HCT116 (cell line): ENCODE results near the gene RCAN2. TPM values are rescaled to one million over a fixed set of nuclear protein-coding genes. Genes with fewer than 3 reads are reported as not detected.

Experiments
- ATAC-seq: fragments of 200-7000 bp; cut with Tn5 transposase; 2 replicates; pipeline ENCODE4 v1.9.1; 2020; ENCODE audit warnings: mild to moderate bottlenecking, moderate library complexity
- BruUV-seq: library from RNA; stranded (reverse); fragments of 400-500 nt; replicated peaks from 2 replicates; lab custom pipeline; 2021; lab: Mats Ljungman, UMichigan
- CTCF ChIA-PET: fragments of 300-600 bp; sonication (Branson Sonifier 250); formaldehyde crosslinking; loops from one replicate; lab custom pipeline; 2021; ENCODE audit warnings: antibody characterized with exemption; lab: Charles Lee
- POLR2A ChIA-PET: fragments of 300-600, 350-600 bp; sonication (Branson Sonifier 250); formaldehyde crosslinking; loops from one replicate; lab custom pipeline; 2021; ENCODE audit warnings: antibody characterized with exemption; lab: Charles Lee
- RAD21 ChIA-PET, 2 experiments: fragments of 300-600 bp; sonication (Branson Sonifier 250); formaldehyde crosslinking; loops; one replicate each; lab custom pipeline; 2023; ENCODE audit warnings: low total read pairs in 2 of 2; ENCODE audit not compliant: uncharacterized antibody in 2 of 2, unreplicated experiment in 2 of 2, low non-redundant PET in 1 of 2; lab: Charles Lee
- DNase-seq: peaks from one replicate; pipeline ENCODE4 v3.0.0-alpha.2; 2010; ENCODE audit warnings: low read depth, low spot score
- H2AFZ ChIP-seq: fragments of 200-600 bp; shearing (Covaris generic), sonication (generic); 2 replicates; pipeline ENCODE4 v1.6.1; 2017; ENCODE audit warnings: low read depth, mixed run types, mixed read lengths, antibody characterized with exemption, low read length; ENCODE audit not compliant: poor library complexity, severe bottlenecking
- H3K27ac ChIP-seq: 2 replicates; pipeline ENCODE4 v1.5.1; 2012; ENCODE audit warnings: low read depth, low read length
- H3K27me3 ChIP-seq: fragments of 200-600 bp; sonication (generic); 2 replicates; pipeline ENCODE4 v1.6.1; 2016; ENCODE audit warnings: mixed run types, low read length, mixed read lengths; ENCODE audit not compliant: insufficient read depth
- H3K36me3 ChIP-seq, 2 experiments: fragments of 200-500 bp in 1 of 2; fragments of 200-600 bp in 1 of 2; sonication (Bioruptor generic) in 1 of 2; sonication (generic) in 1 of 2; 2 replicates each; pipeline versions ENCODE4 v1.5.1 to v1.6.1; 2014 to 2016; ENCODE audit warnings: low read length in 2 of 2, inconsistent platforms in 1 of 2, mixed read lengths in 1 of 2, mixed run types in 1 of 2; ENCODE audit not compliant: insufficient read depth in 2 of 2, control insufficient read depth in 1 of 2
- H3K4me1 ChIP-seq, 2 experiments: fragments of 200-600 bp in 1 of 2; sonication (generic) in 1 of 2; 2 replicates each; pipeline versions ENCODE4 v1.5.1 to v1.6.1; 2012 to 2017; ENCODE audit warnings: low read length in 2 of 2, inconsistent platforms in 1 of 2, mild to moderate bottlenecking in 1 of 2, mixed read lengths in 1 of 2, mixed run types in 1 of 2, moderate library complexity in 1 of 2; ENCODE audit not compliant: insufficient read depth in 2 of 2, control insufficient read depth in 1 of 2
- H3K4me2 ChIP-seq: fragments of 200-600 bp; sonication (generic); 2 replicates; pipeline ENCODE4 v1.6.1; 2017; ENCODE audit warnings: mixed run types, low read length, mixed read lengths
- H3K4me3 ChIP-seq, 2 experiments: fragments of 200-600 bp in 1 of 2; sonication (generic) in 1 of 2; replicated peaks in 1 of 2; 2 replicates each; pipeline ENCODE4 v1.5.1; 2011 to 2016; ENCODE audit warnings: low read length in 2 of 2, control low read depth in 1 of 2, low read depth in 1 of 2, mild to moderate bottlenecking in 1 of 2, mixed read lengths in 1 of 2, mixed run types in 1 of 2
- H3K79me2 ChIP-seq: fragments of 200-600 bp; sonication (generic); 2 replicates; pipeline ENCODE4 v1.6.1; 2017; ENCODE audit warnings: mild to moderate bottlenecking, mixed run types, low read length, moderate library complexity, mixed read lengths; ENCODE audit not compliant: insufficient read depth
- H3K9ac ChIP-seq: fragments of 200-600 bp; sonication (generic); 2 replicates; pipeline ENCODE4 v1.6.1; 2016; ENCODE audit warnings: low read length, mixed read lengths
- H3K9me2 ChIP-seq: fragments of 200-600 bp; sonication (generic), shearing (Covaris generic); 2 replicates; pipeline ENCODE4 v1.6.1; 2017; ENCODE audit warnings: mixed run types, mild to moderate bottlenecking, moderate library complexity; ENCODE audit not compliant: insufficient read depth
- H3K9me3 ChIP-seq, 2 experiments: fragments of 200-500 bp in 1 of 2; fragments of 200-600 bp in 1 of 2; sonication (Bioruptor generic) in 1 of 2; sonication (generic) in 1 of 2; 2 replicates each; pipeline ENCODE4 v1.6.1; 2014 to 2017; ENCODE audit warnings: low read length in 2 of 2, mixed read lengths in 2 of 2, inconsistent platforms in 1 of 2, low read depth in 1 of 2, mild to moderate bottlenecking in 1 of 2, mixed run types in 1 of 2, moderate library complexity in 1 of 2; ENCODE audit not compliant: control insufficient read depth in 1 of 2, insufficient read depth in 1 of 2
- H4K20me1 ChIP-seq: fragments of 200-600 bp; sonication (generic), shearing (Covaris generic); 2 replicates; pipeline ENCODE4 v1.6.1; 2017; ENCODE audit warnings: mixed run types, mild to moderate bottlenecking, moderate library complexity; ENCODE audit not compliant: insufficient read depth
- CBX3 ChIP-seq: IDR thresholded peaks from 2 replicates; pipeline ENCODE4 v1.6.1; 2012; ENCODE audit warnings: low read depth
- CEBPB ChIP-seq: IDR thresholded peaks from 2 replicates; pipeline ENCODE4 v1.6.1; 2012; ENCODE audit warnings: low read depth
- EGR1 ChIP-seq: IDR thresholded peaks from 2 replicates; pipeline ENCODE4 v1.6.1; 2012; ENCODE audit warnings: low read depth
- ELF1 ChIP-seq: IDR thresholded peaks from 2 replicates; pipeline ENCODE4 v1.6.1; 2012; ENCODE audit warnings: low read depth, borderline replicate concordance
- EZH2 ChIP-seq: fragments of 200-600 bp; sonication (generic); IDR thresholded peaks from 2 replicates; pipeline ENCODE4 v1.6.1; 2017; ENCODE audit warnings: antibody characterized with exemption, mixed run types
- FOSL1 ChIP-seq: IDR thresholded peaks from 2 replicates; pipeline ENCODE4 v1.6.1; 2012; ENCODE audit warnings: low read depth
- JUND ChIP-seq: IDR thresholded peaks from 2 replicates; pipeline ENCODE4 v1.6.1; 2012
- POLR2A ChIP-seq: IDR thresholded peaks from 2 replicates; pipeline ENCODE4 v1.7.0; 2011; ENCODE audit warnings: borderline replicate concordance; ENCODE audit not compliant: insufficient read depth, insufficient read length; ENCODE audit errors: extremely low read depth
- POLR2AphosphoS5 ChIP-seq: IDR thresholded peaks from 2 replicates; pipeline ENCODE4 v1.6.1; 2011; ENCODE audit warnings: mild to moderate bottlenecking, low read depth, low read length, moderate library complexity
- SIN3A ChIP-seq: IDR thresholded peaks from 2 replicates; pipeline ENCODE4 v1.6.1; 2012; ENCODE audit warnings: low read depth
- SP1 ChIP-seq: IDR thresholded peaks from 2 replicates; pipeline ENCODE4 v1.6.1; 2012; ENCODE audit warnings: low read depth
- SRF ChIP-seq: IDR thresholded peaks from 2 replicates; pipeline ENCODE4 v1.6.1; 2012; ENCODE audit warnings: low read depth
- TCF7L2 ChIP-seq: IDR thresholded peaks from 2 replicates; pipeline ENCODE4 v1.7.0; 2011; ENCODE audit warnings: borderline replicate concordance, inconsistent platforms; ENCODE audit not compliant: insufficient read depth, insufficient read length; ENCODE audit errors: extremely low read depth
- YY1 ChIP-seq: IDR thresholded peaks from 2 replicates; pipeline ENCODE4 v1.6.1; 2011; ENCODE audit warnings: low read length, low read depth, moderate library complexity, mild to moderate bottlenecking; ENCODE audit not compliant: insufficient replicate concordance; ENCODE audit errors: extremely low read depth
- ZFX ChIP-seq: fragments of 450-650 bp; IDR thresholded peaks from 2 replicates; pipeline ENCODE4 v1.6.1; 2017
- intact Hi-C: fragments of 100-400 bp; cut with micrococcal nuclease; formaldehyde crosslinking; loops from 2 replicates; pipeline ENCODE4 v1.10.0; 2022
- total RNA-seq: library from RNA; stranded (reverse); gene quantifications from one replicate; pipeline ENCODE4 v1.2.1, GENCODE V29; 2021; ENCODE audit not compliant: unreplicated experiment
- TF ChIP-seq, protein P1 (sequence below): IDR thresholded peaks from 2 replicates; pipeline ENCODE4 v1.6.1; 2012
- TF ChIP-seq, protein P2 (sequence below): IDR thresholded peaks from 2 replicates; pipeline ENCODE4 v1.6.1; 2012; ENCODE audit warnings: low read depth
- TF ChIP-seq, protein P3 (sequence below), 3 experiments: fragments of 200-600 bp in 1 of 3; sonication (generic) in 1 of 3; IDR thresholded peaks in 2 of 3; conservative IDR thresholded peaks in 1 of 3; 2 replicates each; pipeline ENCODE4 v1.5.1; 2012 to 2017; ENCODE audit warnings: low read depth in 2 of 3, low read length in 2 of 3, antibody characterized with exemption in 1 of 3, borderline replicate concordance in 1 of 3, control low read depth in 1 of 3, mild to moderate bottlenecking in 1 of 3, mixed read lengths in 1 of 3, mixed run types in 1 of 3, moderate library complexity in 1 of 3; ENCODE audit not compliant: insufficient read depth in 1 of 3

Gene RCAN2
- total RNA-seq, 1 experiment from 2014 or later: 0.57 TPM

DNA sequence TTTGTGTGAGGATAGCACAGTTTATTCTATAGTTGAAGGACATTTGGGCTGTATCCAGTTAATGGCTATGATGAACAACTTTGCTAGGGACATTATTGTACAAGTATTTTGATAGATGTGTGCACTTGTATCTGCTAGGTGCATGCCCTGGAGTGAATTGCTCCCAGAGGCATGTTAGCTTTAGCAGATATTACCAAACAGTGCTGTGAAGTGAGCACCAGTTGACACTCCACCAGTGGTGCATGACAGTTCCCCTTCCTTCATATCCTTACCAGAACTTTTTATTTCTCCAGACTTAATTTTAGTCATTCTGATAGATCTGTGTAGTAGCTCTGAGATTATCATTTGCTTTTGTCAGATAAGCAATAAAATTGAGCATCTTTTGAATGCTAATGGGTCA is 271.6 kb downstream of the RCAN2 start:
- Histone ChIP-seq H3K9ac (no peak overlapping the region), H3K79me2 (no peaks in the 10 kb centered on the region), H3K27me3 (0 out of 2 replicates have a peak, but pooled peaks cover 4% of the 10 kb centered on the region), H3K27ac (no peak overlapping the region), H3K4me1 (no peaks in the 10 kb centered on the region), H3K4me3 (no peak overlapping the region), H3K9me2 (no peaks in the 10 kb centered on the region), H4K20me1 (no peaks in the 10 kb centered on the region), H3K4me2 (no peak overlapping the region), H3K36me3 (no peaks in the 10 kb centered on the region), H2AFZ (no peak overlapping the region), H3K9me3 (no peaks in the 10 kb centered on the region)
- intact Hi-C loops: loop anchor here (2.0 to 5.0 kb wide), 3 partner anchors 129 to 563 kb away; no protein-coding TSS in a partner anchor
- ChIA-PET CTCF (interaction anchor here (1.0 to 4.7 kb wide), 2 partner anchors 129 to 191 kb away, joined by 4 to 41 read pairs; no protein-coding TSS in a partner anchor), RAD21 (interaction anchor here in 1 of 2 experiments (3.1 kb wide), 1 partner anchor 190 kb away, joined by 12 read pairs; no protein-coding TSS in a partner anchor), POLR2A (no interaction called here)
- TF ChIP-seq, protein P1, sequence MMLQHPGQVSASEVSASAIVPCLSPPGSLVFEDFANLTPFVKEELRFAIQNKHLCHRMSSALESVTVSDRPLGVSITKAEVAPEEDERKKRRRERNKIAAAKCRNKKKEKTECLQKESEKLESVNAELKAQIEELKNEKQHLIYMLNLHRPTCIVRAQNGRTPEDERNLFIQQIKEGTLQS: no peak
- TF ChIP-seq ELF1 (no peak), POLR2A (no peak), SP1 (no peak), CBX3 (no peak), TCF7L2 (no peak), YY1 (no peak), JUND (no peak), FOSL1 (no peak), ZFX (no peak), POLR2AphosphoS5 (no peak), SRF (no peak), EGR1 (no peak), SIN3A (no peak), EZH2 (no peak), CEBPB (no peak)
- TF ChIP-seq, protein P2, sequence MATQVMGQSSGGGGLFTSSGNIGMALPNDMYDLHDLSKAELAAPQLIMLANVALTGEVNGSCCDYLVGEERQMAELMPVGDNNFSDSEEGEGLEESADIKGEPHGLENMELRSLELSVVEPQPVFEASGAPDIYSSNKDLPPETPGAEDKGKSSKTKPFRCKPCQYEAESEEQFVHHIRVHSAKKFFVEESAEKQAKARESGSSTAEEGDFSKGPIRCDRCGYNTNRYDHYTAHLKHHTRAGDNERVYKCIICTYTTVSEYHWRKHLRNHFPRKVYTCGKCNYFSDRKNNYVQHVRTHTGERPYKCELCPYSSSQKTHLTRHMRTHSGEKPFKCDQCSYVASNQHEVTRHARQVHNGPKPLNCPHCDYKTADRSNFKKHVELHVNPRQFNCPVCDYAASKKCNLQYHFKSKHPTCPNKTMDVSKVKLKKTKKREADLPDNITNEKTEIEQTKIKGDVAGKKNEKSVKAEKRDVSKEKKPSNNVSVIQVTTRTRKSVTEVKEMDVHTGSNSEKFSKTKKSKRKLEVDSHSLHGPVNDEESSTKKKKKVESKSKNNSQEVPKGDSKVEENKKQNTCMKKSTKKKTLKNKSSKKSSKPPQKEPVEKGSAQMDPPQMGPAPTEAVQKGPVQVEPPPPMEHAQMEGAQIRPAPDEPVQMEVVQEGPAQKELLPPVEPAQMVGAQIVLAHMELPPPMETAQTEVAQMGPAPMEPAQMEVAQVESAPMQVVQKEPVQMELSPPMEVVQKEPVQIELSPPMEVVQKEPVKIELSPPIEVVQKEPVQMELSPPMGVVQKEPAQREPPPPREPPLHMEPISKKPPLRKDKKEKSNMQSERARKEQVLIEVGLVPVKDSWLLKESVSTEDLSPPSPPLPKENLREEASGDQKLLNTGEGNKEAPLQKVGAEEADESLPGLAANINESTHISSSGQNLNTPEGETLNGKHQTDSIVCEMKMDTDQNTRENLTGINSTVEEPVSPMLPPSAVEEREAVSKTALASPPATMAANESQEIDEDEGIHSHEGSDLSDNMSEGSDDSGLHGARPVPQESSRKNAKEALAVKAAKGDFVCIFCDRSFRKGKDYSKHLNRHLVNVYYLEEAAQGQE: no peak
- TF ChIP-seq, protein P3, sequence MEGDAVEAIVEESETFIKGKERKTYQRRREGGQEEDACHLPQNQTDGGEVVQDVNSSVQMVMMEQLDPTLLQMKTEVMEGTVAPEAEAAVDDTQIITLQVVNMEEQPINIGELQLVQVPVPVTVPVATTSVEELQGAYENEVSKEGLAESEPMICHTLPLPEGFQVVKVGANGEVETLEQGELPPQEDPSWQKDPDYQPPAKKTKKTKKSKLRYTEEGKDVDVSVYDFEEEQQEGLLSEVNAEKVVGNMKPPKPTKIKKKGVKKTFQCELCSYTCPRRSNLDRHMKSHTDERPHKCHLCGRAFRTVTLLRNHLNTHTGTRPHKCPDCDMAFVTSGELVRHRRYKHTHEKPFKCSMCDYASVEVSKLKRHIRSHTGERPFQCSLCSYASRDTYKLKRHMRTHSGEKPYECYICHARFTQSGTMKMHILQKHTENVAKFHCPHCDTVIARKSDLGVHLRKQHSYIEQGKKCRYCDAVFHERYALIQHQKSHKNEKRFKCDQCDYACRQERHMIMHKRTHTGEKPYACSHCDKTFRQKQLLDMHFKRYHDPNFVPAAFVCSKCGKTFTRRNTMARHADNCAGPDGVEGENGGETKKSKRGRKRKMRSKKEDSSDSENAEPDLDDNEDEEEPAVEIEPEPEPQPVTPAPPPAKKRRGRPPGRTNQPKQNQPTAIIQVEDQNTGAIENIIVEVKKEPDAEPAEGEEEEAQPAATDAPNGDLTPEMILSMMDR (IDR thresholded peaks at IDR 0.05 in 2 of 3, conservative IDR thresholded peaks at IDR 0.05 in 1 of 3; ENCODE audit: borderline replicate concordance in 1 of 3, insufficient read depth in 1 of 3, low read depth in 2 of 3, low read length in 2 of 3): no peak
- ATAC-seq (no peak), DNase-seq (no peak)
- BruUV-seq: no TSS peak
